ENCODE data around the gene SEC14L1. TPM values are rescaled to one million over a fixed set of nuclear protein-coding genes. Genes with fewer than 3 reads are reported as not detected.
"Not testable (repeated sequence)": the region's sequence is repeated elsewhere in the genome, so short reads cannot be mapped to it uniquely, and the experiment has no call there.

Gene SEC14L1
- total RNA-seq, 1 donor from 2014 or later, result 93.2 TPM

GRCh38 chr17:77101521-77102410 lies 39.0 kb upstream of the SEC14L1 start:
- H3K27me3 Mint-ChIP-seq (ENCODE audit: low read depth, unreplicated experiment), result no peaks in the 10 kb centered on the region
- Histone ChIP-seq H3K4me1 (ENCODE audit: insufficient read depth, low read length) (peaks cover 4% of the 10 kb centered on the region), H3K4me3 (ENCODE audit: insufficient read depth, low read depth, low read length) (no peak overlapping the region), H3K27me3 (ENCODE audit: insufficient read depth, low read length) (no peaks in the 10 kb centered on the region), H2AFZ (ENCODE audit: low read depth, low read length) (no peak overlapping the region), H3K27ac (ENCODE audit: low read depth, low read length) (no peak overlapping the region), H3K9me3 (ENCODE audit: insufficient read depth, low read depth, low read length) (no peaks in the 10 kb centered on the region), H3K9ac (ENCODE audit: low read length) (no peak overlapping the region), H3K4me2 (ENCODE audit: low read length) (no peak overlapping the region), H3K79me2 (ENCODE audit: insufficient read depth, low read length) (no peaks in the 10 kb centered on the region), H3K36me3 (ENCODE audit: insufficient read depth, low read length) (peaks cover 7% of the 10 kb centered on the region), H4K20me1 (ENCODE audit: insufficient read depth, low read length) (no peaks in the 10 kb centered on the region)
- H3K9me3 Mint-ChIP-seq (ENCODE audit: unreplicated experiment), result no peaks in the 10 kb centered on the region
- FAIRE-seq (no peak), DNase-seq (ENCODE audit: low read depth) (no peak)
- no peak overlapping the region for H3K4me3 Mint-ChIP-seq (ENCODE audit: unreplicated experiment)
- H3K4me1 Mint-ChIP-seq (ENCODE audit: low read depth, unreplicated experiment), result peaks cover 2% of the 10 kb centered on the region
- peak overlapping the region; percentile 9 for H3K27ac Mint-ChIP-seq (ENCODE audit: unreplicated experiment)
- peaks cover 13% of the 10 kb centered on the region for H3K36me3 Mint-ChIP-seq (ENCODE audit: low read depth, unreplicated experiment)
- TF ChIP-seq EZH2 (IDR thresholded peaks at IDR 0.05; ENCODE audit: insufficient read depth, low read length) (no peak), CTCF (IDR thresholded peaks at IDR 0.05; ENCODE audit: insufficient read depth, low read depth, low read length) (no peak)

GRCh38 chr17:77102411-77103134 lies 38.2 kb upstream of the SEC14L1 start:
- H3K27me3 ChIP-seq (ENCODE audit: insufficient read depth, low read length); H2AFZ ChIP-seq (ENCODE audit: low read depth, low read length); H3K4me3 ChIP-seq (ENCODE audit: insufficient read depth, low read depth, low read length); DNase-seq (ENCODE audit: low read depth); H3K4me1 ChIP-seq (ENCODE audit: insufficient read depth, low read length); FAIRE-seq; H3K9me3 Mint-ChIP-seq (ENCODE audit: unreplicated experiment); H3K36me3 ChIP-seq (ENCODE audit: insufficient read depth, low read length); H3K79me2 ChIP-seq (ENCODE audit: insufficient read depth, low read length); H3K4me3 Mint-ChIP-seq (ENCODE audit: unreplicated experiment); H4K20me1 ChIP-seq (ENCODE audit: insufficient read depth, low read length); H3K9me3 ChIP-seq (ENCODE audit: insufficient read depth, low read depth, low read length); H3K27me3 Mint-ChIP-seq (ENCODE audit: low read depth, unreplicated experiment); H3K9ac ChIP-seq (ENCODE audit: low read length); H3K4me1 Mint-ChIP-seq (ENCODE audit: low read depth, unreplicated experiment); H3K27ac ChIP-seq (ENCODE audit: low read depth, low read length); H3K4me2 ChIP-seq (ENCODE audit: low read length); H3K27ac Mint-ChIP-seq (ENCODE audit: unreplicated experiment): not testable (repeated sequence)
- peaks cover 13% of the 10 kb centered on the region for H3K36me3 Mint-ChIP-seq (ENCODE audit: low read depth, unreplicated experiment)

DNA sequence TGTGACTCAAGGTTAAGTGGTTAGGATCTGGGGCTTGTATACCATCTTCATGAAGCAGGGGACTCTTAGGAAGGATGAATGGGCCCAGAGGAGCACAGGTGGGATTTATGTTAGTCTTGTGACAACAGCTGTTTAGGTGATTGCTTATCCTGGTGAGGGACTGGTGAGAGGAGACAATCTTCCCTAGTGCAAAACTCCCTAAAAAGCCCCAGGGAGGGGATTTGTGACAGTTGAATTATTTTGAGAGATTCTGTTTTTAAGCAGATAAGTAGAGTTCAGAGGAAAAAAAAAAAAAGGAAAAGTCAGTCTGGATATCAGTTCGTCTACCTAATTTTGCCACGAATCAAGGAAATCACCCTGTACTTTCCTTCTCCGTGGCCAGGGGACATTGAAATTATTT lies 35.1 kb upstream of the SEC14L1 start:
- Histone ChIP-seq H4K20me1 (ENCODE audit: insufficient read depth, low read length) (no peaks in the 10 kb centered on the region), H3K4me2 (ENCODE audit: low read length) (no peak overlapping the region), H3K9ac (ENCODE audit: low read length) (no peak overlapping the region), H3K9me3 (ENCODE audit: insufficient read depth, low read depth, low read length) (no peaks in the 10 kb centered on the region), H3K27ac (ENCODE audit: low read depth, low read length) (no peak overlapping the region), H2AFZ (ENCODE audit: low read depth, low read length) (no peak overlapping the region), H3K79me2 (ENCODE audit: insufficient read depth, low read length) (no peaks in the 10 kb centered on the region), H3K4me1 (ENCODE audit: insufficient read depth, low read length) (peaks cover 10% of the 10 kb centered on the region), H3K27me3 (ENCODE audit: insufficient read depth, low read length) (no peaks in the 10 kb centered on the region), H3K4me3 (ENCODE audit: insufficient read depth, low read depth, low read length) (no peak overlapping the region), H3K36me3 (ENCODE audit: insufficient read depth, low read length) (no peaks in the 10 kb centered on the region)
- DNase-seq (ENCODE audit: low read depth) (no peak), FAIRE-seq (no peak)
- Mint-ChIP-seq H3K36me3 (ENCODE audit: low read depth, unreplicated experiment) (peaks cover under 1% of the 10 kb centered on the region), H3K9me3 (ENCODE audit: unreplicated experiment) (no peaks in the 10 kb centered on the region), H3K27ac (ENCODE audit: unreplicated experiment) (no peak overlapping the region), H3K4me1 (ENCODE audit: low read depth, unreplicated experiment) (peaks cover 16% of the 10 kb centered on the region), H3K4me3 (ENCODE audit: unreplicated experiment) (no peak overlapping the region), H3K27me3 (ENCODE audit: low read depth, unreplicated experiment) (no peaks in the 10 kb centered on the region)
- TF ChIP-seq EZH2 (IDR thresholded peaks at IDR 0.05; ENCODE audit: insufficient read depth, low read length) (no peak), CTCF (IDR thresholded peaks at IDR 0.05; ENCODE audit: insufficient read depth, low read depth, low read length) (no peak)
